Epithelial cell of proximal tubule (primary cell): ENCODE data around the gene PLPPR1. TPM values are rescaled to one million over a fixed set of nuclear protein-coding genes. Genes with fewer than 3 reads are reported as not detected.

ENCODE experiments used
- DNase-seq: peaks from one replicate; pipeline ENCODE4 v3.0.0-alpha.2; 2011; ENCODE audit warnings: low read depth
- H3K4me3 ChIP-seq: 2 replicates; pipeline ENCODE4 v1.5.1; 2011; ENCODE audit warnings: low read depth, mild to moderate bottlenecking, low read length
- total RNA-seq: library from RNA; depleted of rRNA; stranded (reverse); fragments of >200 nt; gene quantifications from 2 replicates; pipeline ENCODE4 v1.2.3, GENCODE V29; 2015
- TF ChIP-seq, protein P1 (sequence below): conservative IDR thresholded peaks from 2 replicates; pipeline ENCODE4 v1.5.1; 2012; ENCODE audit warnings: low read depth, mild to moderate bottlenecking, low read length

PLPPR1 gene
- total RNA-seq, 1 donor from 2014 or later, result not detected

DNA sequence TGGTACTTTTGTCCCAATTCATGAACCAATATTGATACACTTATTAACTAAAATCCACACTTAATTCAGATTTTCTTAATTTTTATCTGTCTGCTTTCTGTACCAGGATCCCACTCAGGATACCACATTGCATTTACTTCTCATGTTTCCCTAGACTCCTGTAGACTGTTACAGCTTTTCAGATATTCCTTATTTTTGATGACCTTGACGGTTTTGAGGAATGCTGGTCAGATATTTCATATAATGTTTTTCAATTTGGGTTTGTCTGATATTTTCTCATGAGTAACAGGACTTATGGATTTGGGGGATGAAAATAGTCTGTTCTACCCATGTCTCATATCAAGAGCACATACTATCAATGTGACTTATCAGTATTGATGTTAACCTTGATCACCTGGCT is 37.4 kb downstream of the PLPPR1 start:
- TF ChIP-seq, protein P1, sequence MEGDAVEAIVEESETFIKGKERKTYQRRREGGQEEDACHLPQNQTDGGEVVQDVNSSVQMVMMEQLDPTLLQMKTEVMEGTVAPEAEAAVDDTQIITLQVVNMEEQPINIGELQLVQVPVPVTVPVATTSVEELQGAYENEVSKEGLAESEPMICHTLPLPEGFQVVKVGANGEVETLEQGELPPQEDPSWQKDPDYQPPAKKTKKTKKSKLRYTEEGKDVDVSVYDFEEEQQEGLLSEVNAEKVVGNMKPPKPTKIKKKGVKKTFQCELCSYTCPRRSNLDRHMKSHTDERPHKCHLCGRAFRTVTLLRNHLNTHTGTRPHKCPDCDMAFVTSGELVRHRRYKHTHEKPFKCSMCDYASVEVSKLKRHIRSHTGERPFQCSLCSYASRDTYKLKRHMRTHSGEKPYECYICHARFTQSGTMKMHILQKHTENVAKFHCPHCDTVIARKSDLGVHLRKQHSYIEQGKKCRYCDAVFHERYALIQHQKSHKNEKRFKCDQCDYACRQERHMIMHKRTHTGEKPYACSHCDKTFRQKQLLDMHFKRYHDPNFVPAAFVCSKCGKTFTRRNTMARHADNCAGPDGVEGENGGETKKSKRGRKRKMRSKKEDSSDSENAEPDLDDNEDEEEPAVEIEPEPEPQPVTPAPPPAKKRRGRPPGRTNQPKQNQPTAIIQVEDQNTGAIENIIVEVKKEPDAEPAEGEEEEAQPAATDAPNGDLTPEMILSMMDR, result no peak
- no peak for DNase-seq
- no peak overlapping the region for H3K4me3 ChIP-seq

DNA sequence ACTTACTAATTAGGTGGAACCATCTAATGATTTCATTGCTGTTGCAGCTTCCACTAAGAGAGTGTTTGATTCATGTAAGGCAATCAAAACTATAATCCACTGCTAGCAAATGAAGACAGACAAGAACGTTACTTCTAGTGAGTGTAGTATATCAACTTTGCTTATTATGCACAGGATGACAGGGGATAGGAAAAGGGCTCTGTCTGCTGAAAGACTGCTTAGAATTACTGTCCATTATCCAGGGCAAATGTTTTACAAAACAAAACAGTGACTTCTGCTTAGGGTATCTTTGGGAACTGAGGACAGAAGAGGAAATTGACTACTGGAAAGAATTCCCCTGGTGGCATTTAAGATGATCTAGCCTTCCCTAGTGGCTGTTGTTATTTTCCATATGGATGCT is 40.2 kb downstream of the PLPPR1 start:
- TF ChIP-seq, protein P1, result no peak
- DNase-seq, result no peak
- no peak overlapping the region for H3K4me3 ChIP-seq

DNA sequence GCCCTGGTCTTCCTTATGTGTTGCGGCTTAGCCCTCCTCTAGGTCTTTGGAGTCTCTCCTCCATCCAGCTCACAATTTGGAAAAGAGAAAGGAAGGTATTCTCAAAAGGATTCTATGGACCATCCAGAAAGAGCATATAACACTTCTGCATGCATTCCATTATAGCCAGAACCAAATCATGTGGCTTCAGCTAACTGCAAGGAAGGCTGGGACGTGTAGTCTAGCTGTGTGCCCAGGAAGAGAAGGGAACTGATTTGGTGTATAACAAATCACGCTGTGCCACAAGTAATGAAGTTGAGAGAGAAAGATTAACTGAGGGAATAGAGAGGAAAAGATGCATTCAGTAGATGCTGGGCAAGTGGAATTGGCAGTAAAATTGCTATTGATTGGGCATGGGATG is 43.7 kb downstream of the PLPPR1 start:
- H3K4me3 ChIP-seq, result no peak overlapping the region
- DNase-seq, result no peak
- TF ChIP-seq, protein P1, result no peak

DNA sequence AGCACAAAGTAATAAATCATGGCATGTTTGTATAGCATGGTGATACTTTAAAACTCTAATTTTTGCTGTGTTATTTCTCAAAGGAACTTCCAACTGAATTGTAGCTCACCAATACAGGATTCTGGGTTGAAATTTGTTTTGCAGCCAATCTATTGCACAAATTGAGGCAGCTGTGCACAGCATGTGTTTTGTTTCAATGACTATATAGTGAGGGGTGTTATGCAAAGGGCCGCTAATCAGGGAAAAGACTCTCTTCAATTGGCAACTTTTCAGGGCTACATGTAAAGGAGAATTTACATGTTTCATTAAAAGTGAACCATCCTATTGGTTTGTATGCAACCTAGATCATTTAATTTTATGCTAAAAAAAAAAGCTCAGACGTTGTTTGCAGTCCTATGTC is 44.6 kb downstream of the PLPPR1 start:
- DNase-seq, result no peak
- no peak overlapping the region for H3K4me3 ChIP-seq
- TF ChIP-seq, protein P1, result no peak

- no peak overlapping the region for H3K4me3 ChIP-seq
- TF ChIP-seq, protein P1, result no peak
- DNase-seq, result no peak
These were observed 53.1 kb downstream of the PLPPR1 start for GRCh38 chr9:101081641-101082040.

DNA sequence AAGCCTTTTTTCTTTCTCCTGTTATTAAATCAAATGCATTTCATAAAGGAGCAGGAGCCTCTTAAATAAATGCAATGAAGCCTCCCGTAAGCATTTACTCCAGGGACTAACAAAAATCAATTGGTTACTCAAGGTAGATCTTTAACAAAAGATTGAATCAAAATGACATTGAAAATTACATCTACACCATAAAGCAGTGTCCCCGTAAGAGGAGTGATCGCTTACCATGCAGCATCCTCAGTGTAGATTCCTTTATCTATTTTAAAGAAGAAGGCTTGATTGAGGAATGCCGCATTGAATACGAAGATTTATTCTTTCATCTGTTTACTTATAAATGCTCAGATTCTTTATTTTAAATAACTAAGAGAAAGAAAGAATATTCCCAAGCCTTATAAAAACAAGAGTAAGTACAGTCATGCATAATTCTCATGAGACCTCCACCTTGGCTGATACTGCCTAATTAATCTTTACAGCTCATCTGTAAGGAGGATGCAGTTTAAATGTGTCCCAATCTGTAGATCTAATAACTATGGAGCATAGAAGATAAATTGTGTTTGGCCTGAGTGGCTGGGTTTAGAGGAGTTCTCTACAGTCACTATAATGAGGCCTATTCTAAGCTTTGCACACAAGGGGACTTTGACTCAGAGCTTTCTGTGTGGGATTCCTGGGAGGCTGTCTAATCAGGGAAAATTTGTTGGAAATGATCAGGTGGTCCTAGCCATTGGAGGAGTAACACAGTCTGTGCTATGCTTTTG is 55.1 kb downstream of the PLPPR1 start:
- DNase-seq, result no peak
- H3K4me3 ChIP-seq, result no peak overlapping the region
- TF ChIP-seq, protein P1, result no peak

DNA sequence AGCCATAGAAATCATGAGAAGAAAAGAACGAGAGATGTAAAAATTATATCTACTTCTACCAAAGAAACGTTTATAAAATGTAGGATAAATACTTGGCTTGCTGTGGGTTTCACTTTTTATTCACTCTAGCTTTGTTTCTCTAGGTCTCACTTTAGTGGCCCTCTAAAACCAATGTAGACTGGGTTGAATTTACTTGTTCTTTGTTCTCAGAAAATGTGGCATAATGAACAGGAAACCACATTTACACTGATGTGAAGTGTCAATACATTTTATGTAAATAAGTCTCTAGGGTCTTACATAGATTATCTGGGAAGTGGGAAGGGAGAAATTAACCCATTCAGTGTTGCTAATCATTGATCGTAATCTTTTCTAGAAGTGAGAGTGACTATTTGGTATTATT is 58.9 kb downstream of the PLPPR1 start:
- TF ChIP-seq, protein P1, result no peak
- no peak overlapping the region for H3K4me3 ChIP-seq
- no peak for DNase-seq
